HG03139 (cell line): ENCODE measurements around the gene PRTFDC1.
A peak's percentile ranks its signal among the peaks of the same experiment; 100 is the strongest.
"Not testable (repeated sequence)": the region's sequence is repeated elsewhere in the genome, so short reads cannot be mapped to it uniquely, and the experiment has no call there.

Experiments
- ATAC-seq: cut with Tn5 transposase; IDR thresholded peaks from one replicate; pipeline ENCODE4 v1.9.1; 2021; ENCODE audit not compliant: unreplicated experiment

The PRTFDC1 gene

GRCh38 chr10:24966962-24967481 is 14.6 kb upstream of the PRTFDC1 start:
- ATAC-seq = no peak

- no peak for ATAC-seq
Observed at GRCh38 chr10:24965051-24965450, 12.6 kb upstream of the PRTFDC1 start.

GRCh38 chr10:24963521-24964041 is 11.2 kb upstream of the PRTFDC1 start:
- ATAC-seq = no peak

- ATAC-seq = no peak
Observed at GRCh38 chr10:24962995-24963394, 10.6 kb upstream of the PRTFDC1 start.

- no peak for ATAC-seq
Observed at GRCh38 chr10:24961582-24961981, 9.2 kb upstream of the PRTFDC1 start.

- ATAC-seq = no peak
Observed at GRCh38 chr10:24959382-24959730, 7.0 kb upstream of the PRTFDC1 start.

GRCh38 chr10:24958721-24959381 is 6.4 kb upstream of the PRTFDC1 start:
- ATAC-seq = no peak

GRCh38 chr10:24958091-24958720 is 5.8 kb upstream of the PRTFDC1 start:
- ATAC-seq = no peak

GRCh38 chr10:24957624-24958051 is 5.2 kb upstream of the PRTFDC1 start:
- not testable (repeated sequence) for ATAC-seq

- no peak for ATAC-seq
Observed at GRCh38 chr10:24953675-24954074, 1.3 kb upstream of the PRTFDC1 start.

- ATAC-seq = peak; percentile 85
Observed at GRCh38 chr10:24952707-24953645, 570 bp upstream of the PRTFDC1 start.

GRCh38 chr10:24951201-24952142 is 934 bp downstream of the PRTFDC1 start:
- no peak for ATAC-seq

- ATAC-seq = no peak
Observed at GRCh38 chr10:24950439-24950838, 2.0 kb downstream of the PRTFDC1 start.

GRCh38 chr10:24949616-24950015 is 2.8 kb downstream of the PRTFDC1 start:
- ATAC-seq = no peak

- no peak for ATAC-seq
Observed at GRCh38 chr10:24947304-24948097, 4.9 kb downstream of the PRTFDC1 start.

GRCh38 chr10:24944512-24945255 is 7.7 kb downstream of the PRTFDC1 start:
- no peak for ATAC-seq

- ATAC-seq = no peak
Observed at GRCh38 chr10:24938525-24938924, 13.9 kb downstream of the PRTFDC1 start.

GRCh38 chr10:24938076-24938475 is 14.3 kb downstream of the PRTFDC1 start:
- no peak for ATAC-seq
